HEK293 (cell line): ENCODE data around the gene VPS9D1.

ENCODE experiments used
- CTCF ChIA-PET: fragments of 350-600 bp; formaldehyde crosslinking; extraction: SDS; loops from one replicate; lab custom pipeline; 2021; ENCODE audit warnings: antibody characterized with exemption; lab: Yijun Ruan, JAX
- POLR2A ChIA-PET: fragments of 300-600 bp; formaldehyde crosslinking; extraction: SDS; loops from one replicate; lab custom pipeline; 2020; ENCODE audit warnings: antibody characterized with exemption, inconsistent platforms; lab: Yijun Ruan, JAX
- H3K27ac ChIP-seq: fragments of 200-500 bp; sonication (Bioruptor generic); 2 replicates; pipeline ENCODE4 v1.5.1; 2014; ENCODE audit warnings: low read depth, low read length, control low read depth, inconsistent platforms; ENCODE audit errors: extremely low read depth
- H3K36me3 ChIP-seq, 2 experiments: fragments of 200-500 bp in 1 of 2; sonication (Bioruptor generic) in 1 of 2; 1 replicate in 1 of 2; 2 replicates in 1 of 2; pipeline ENCODE4 v1.5.1; 2014 to 2017; ENCODE audit warnings: inconsistent platforms in 2 of 2, low read length in 2 of 2; ENCODE audit not compliant: control insufficient read depth in 2 of 2, insufficient read depth in 1 of 2
- H3K4me1 ChIP-seq: fragments of 200-500 bp; sonication (Bioruptor generic); 2 replicates; pipeline ENCODE4 v1.5.1; 2014; ENCODE audit warnings: mild to moderate bottlenecking, low read length, inconsistent platforms; ENCODE audit not compliant: control insufficient read depth, insufficient read depth
- H3K4me3 ChIP-seq: 2 replicates; pipeline ENCODE4 v1.5.1; 2011; ENCODE audit warnings: low read depth, mild to moderate bottlenecking, control low read depth, low read length, moderate library complexity
- H3K9me3 ChIP-seq: fragments of 200-500 bp; sonication (Bioruptor generic); 2 replicates; pipeline ENCODE4 v1.5.1; 2014; ENCODE audit warnings: low read depth, low read length, inconsistent platforms; ENCODE audit not compliant: control insufficient read depth, insufficient read depth
- PBX3 ChIP-seq: sonication (generic); formaldehyde crosslinking; IDR thresholded peaks from 2 replicates; pipeline ENCODE4 v1.8.1; 2022; ENCODE audit warnings: mild to moderate bottlenecking, moderate library complexity, missing genetic modification reagents
- PRDM2 ChIP-seq: fragments of 450-650 bp; formaldehyde crosslinking; IDR thresholded peaks from 2 replicates; pipeline ENCODE4 v1.5.1; 2016; ENCODE audit warnings: missing biosample characterization, missing genetic modification characterization, borderline replicate concordance
- SP2 ChIP-seq: fragments of 450-650 bp; formaldehyde crosslinking; IDR thresholded peaks from 2 replicates; pipeline ENCODE4 v1.5.1; 2016; ENCODE audit warnings: missing biosample characterization, missing genetic modification characterization
- SP3 ChIP-seq: fragments of 450-650 bp; formaldehyde crosslinking; IDR thresholded peaks from 2 replicates; pipeline ENCODE4 v1.5.1; 2016; ENCODE audit warnings: missing biosample characterization, missing genetic modification characterization
- YY2 ChIP-seq: fragments of 450-650 bp; formaldehyde crosslinking; IDR thresholded peaks from 2 replicates; pipeline ENCODE4 v1.5.1; 2016; ENCODE audit warnings: missing biosample characterization, missing genetic modification characterization
- ZNF121 ChIP-seq: fragments of 450-650 bp; formaldehyde crosslinking; IDR thresholded peaks from 2 replicates; pipeline ENCODE4 v1.5.1; 2016; ENCODE audit warnings: missing biosample characterization, missing genetic modification characterization
- ZNF174 ChIP-seq: fragments of 450-650 bp; formaldehyde crosslinking; IDR thresholded peaks from 2 replicates; pipeline ENCODE4 v1.5.0; 2017; ENCODE audit warnings: missing biosample characterization, mild to moderate bottlenecking, missing genetic modification characterization
- ZNF248 ChIP-seq: fragments of 450-650 bp; formaldehyde crosslinking; IDR thresholded peaks from 2 replicates; pipeline ENCODE4 v1.5.1; 2017; ENCODE audit warnings: missing biosample characterization, missing genetic modification characterization
- ZNF514 ChIP-seq: fragments of 450-650 bp; formaldehyde crosslinking; IDR thresholded peaks from 2 replicates; pipeline ENCODE4 v1.5.1; 2016; ENCODE audit warnings: missing biosample characterization, missing genetic modification characterization
- ZNF548 ChIP-seq: fragments of 450-650 bp; formaldehyde crosslinking; IDR thresholded peaks from 2 replicates; pipeline ENCODE4 v1.5.1; 2016; ENCODE audit warnings: missing biosample characterization, missing genetic modification characterization
- ZSCAN23 ChIP-seq: fragments of 450-650 bp; formaldehyde crosslinking; IDR thresholded peaks from 2 replicates; pipeline ENCODE4 v1.5.1; 2016; ENCODE audit warnings: missing biosample characterization, missing genetic modification characterization
- ZSCAN30 ChIP-seq: fragments of 450-650 bp; IDR thresholded peaks from 2 replicates; pipeline ENCODE4 v1.5.1; 2018; ENCODE audit warnings: missing biosample characterization, mild to moderate bottlenecking, missing genetic modification characterization, moderate library complexity

The VPS9D1 gene

GRCh38 chr16:89738072-89738377 is 17.3 kb upstream of the VPS9D1 start:
- Histone ChIP-seq H3K27ac (no peak overlapping the region), H3K36me3 (peaks cover 48 to 97% of the 10 kb centered on the region in 2 experiments; a peak in 2 of 3 replicates), H3K4me1 (no peaks in the 10 kb centered on the region), H3K9me3 (no peaks in the 10 kb centered on the region), H3K4me3 (no peak overlapping the region)
- CTCF ChIA-PET: no interaction called here
- POLR2A ChIA-PET: interaction anchor here (1.1 kb wide), 1 partner anchor 162 kb away, joined by 3 read pairs; no protein-coding TSS in a partner anchor
- TF ChIP-seq ZNF174 (tag by site-specific recombination): no peak
- peak; percentile 16; the same call in 1 of the 2 replicates for TF ChIP-seq SP2 (tag by site-specific recombination)

GRCh38 chr16:89737341-89738071 is 16.8 kb upstream of the VPS9D1 start:
- POLR2A ChIA-PET: interaction anchor here (0.6 to 0.7 kb wide), 2 partner anchors 13 to 114 kb away, joined by 3 to 4 read pairs; no protein-coding TSS in a partner anchor
- Histone ChIP-seq H3K27ac (no peak overlapping the region), H3K4me3 (no peak overlapping the region), H3K4me1 (no peaks in the 10 kb centered on the region), H3K9me3 (no peaks in the 10 kb centered on the region), H3K36me3 (peaks cover 44 to 97% of the 10 kb centered on the region in 2 experiments; a peak in 2 of 3 replicates)
- CTCF ChIA-PET: no interaction called here
- TF ChIP-seq ZSCAN30 (tag by site-specific recombination): no peak
- no peak for TF ChIP-seq PRDM2
- no peak for TF ChIP-seq ZSCAN23 (tag by site-specific recombination)
- TF ChIP-seq PBX3 (CRISPR knock-in tag): no peak
- TF ChIP-seq SP3: no peak
- TF ChIP-seq ZNF248: no peak
- no peak for TF ChIP-seq ZNF514
- TF ChIP-seq YY2 (tag by site-specific recombination): no peak

GRCh38 chr16:89736554-89736953 is 15.9 kb upstream of the VPS9D1 start:
- Histone ChIP-seq H3K27ac (no peak overlapping the region), H3K4me1 (no peaks in the 10 kb centered on the region), H3K9me3 (no peaks in the 10 kb centered on the region), H3K4me3 (no peak overlapping the region)
- CTCF ChIA-PET: interaction anchor here (0.6 kb wide), 1 partner anchor 173 kb away, joined by 3 read pairs; no protein-coding TSS in a partner anchor
- POLR2A ChIA-PET: interaction anchor here (0.6 kb wide), 1 partner anchor 113 kb away, joined by 4 read pairs; no protein-coding TSS in a partner anchor
- TF ChIP-seq ZNF121 (tag by site-specific recombination): peak; percentile 52; the same call in 1 of the 2 replicates
- TF ChIP-seq ZNF548 (tag by site-specific recombination): no peak
- TF ChIP-seq, all 188 proteins: peak for 1
- H3K36me3 ChIP-seq: peaks cover 34 to 99% of the 10 kb centered on the region in 2 experiments; a peak in 2 of 3 replicates
